Measurements from ENCODE around the gene SEZ6.

DNA sequence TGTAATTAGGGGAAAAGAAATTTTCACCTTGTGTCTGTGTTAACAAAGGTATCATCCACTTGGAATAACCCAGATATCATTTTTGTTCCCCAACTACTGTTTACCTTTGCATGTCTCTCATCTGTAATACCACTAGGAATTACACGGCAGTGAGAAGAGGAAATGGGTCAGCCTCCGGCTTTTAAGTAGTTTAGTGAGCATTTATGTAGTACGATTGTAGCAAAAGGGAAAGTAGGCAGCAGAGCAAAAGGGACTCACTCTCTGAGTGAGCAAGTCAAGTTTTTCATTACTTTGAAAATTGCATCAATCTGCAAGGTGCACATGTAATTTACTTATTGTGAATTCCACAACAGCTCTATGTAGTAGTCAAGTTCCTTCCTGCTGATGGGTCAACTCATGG is 65.7 kb downstream of the SEZ6 start:
- TF ChIP-seq CTCF (IDR thresholded peaks at IDR 0.05) (no peak), POLR2A (IDR thresholded peaks at IDR 0.05) (no peak)
